Daoy (cell line): ENCODE measurements around the gene ACADM. TPM values are rescaled to one million over a fixed set of nuclear protein-coding genes. Genes with fewer than 3 reads are reported as not detected.
"Not testable (repeated sequence)": the region's sequence is repeated elsewhere in the genome, so short reads cannot be mapped to it uniquely, and the experiment has no call there.

Source experiments
- DNase-seq: peaks from one replicate; pipeline ENCODE4 v3.0.0-alpha.2; 2015; ENCODE audit warnings: low read depth
- total RNA-seq: library from RNA; depleted of rRNA; stranded (reverse); fragments of >200 nt; shearing (Covaris generic); gene quantifications from 2 replicates; pipeline ENCODE4 v1.2.3, GENCODE V29; 2014; rRNA removed

ACADM gene
- total RNA-seq = 117 and 149 TPM in 2 replicates

GRCh38 chr1:75724472-75725022 lies at the start of gene ACADM:
TSS of gene ACADM (plus strand) at chr1:75724709. CDS start at chr1:75724788, 79 bp downstream.
- peak; percentile 95 for DNase-seq

GRCh38 chr1:75677443-75677842 lies 47.1 kb upstream of the ACADM start:
- no peak for DNase-seq

- not testable (repeated sequence) for DNase-seq
Observed at GRCh38 chr1:75677964-75678363, 46.5 kb upstream of the ACADM start.

GRCh38 chr1:75690547-75690946 lies 34.0 kb upstream of the ACADM start:
- DNase-seq = no peak

- no peak for DNase-seq
Observed at GRCh38 chr1:75693551-75693950, 31.0 kb upstream of the ACADM start.

- DNase-seq = no peak
Observed at GRCh38 chr1:75696000-75696399, 28.5 kb upstream of the ACADM start.

- DNase-seq = no peak
Observed at GRCh38 chr1:75707191-75707590, 17.3 kb upstream of the ACADM start.

- DNase-seq = no peak
Observed at GRCh38 chr1:75708910-75709309, 15.6 kb upstream of the ACADM start.

GRCh38 chr1:75710832-75711231 lies 13.7 kb upstream of the ACADM start:
- DNase-seq = no peak

- no peak for DNase-seq
Observed at GRCh38 chr1:75711846-75712245, 12.7 kb upstream of the ACADM start.

GRCh38 chr1:75712306-75712705 lies 12.2 kb upstream of the ACADM start:
- DNase-seq = no peak

GRCh38 chr1:75719810-75720209 lies 4.7 kb upstream of the ACADM start:
- no peak for DNase-seq

GRCh38 chr1:75720325-75720724 lies 4.2 kb upstream of the ACADM start:
- DNase-seq = no peak

- no peak for DNase-seq
Observed at GRCh38 chr1:75720820-75721219, 3.7 kb upstream of the ACADM start.

GRCh38 chr1:75722246-75722645 lies 2.3 kb upstream of the ACADM start:
- not testable (repeated sequence) for DNase-seq

- DNase-seq = no peak
Observed at GRCh38 chr1:75722966-75723365, 1.5 kb upstream of the ACADM start.

GRCh38 chr1:75723989-75724471 lies 479 bp upstream of the ACADM start:
- DNase-seq = peak; percentile 94

- no peak for DNase-seq
Observed at GRCh38 chr1:75725266-75725665, 757 bp downstream of the ACADM start.

GRCh38 chr1:75725861-75726361 lies 1.4 kb downstream of the ACADM start:
- no peak for DNase-seq

- no peak for DNase-seq
Observed at GRCh38 chr1:75727571-75727970, 3.1 kb downstream of the ACADM start.

GRCh38 chr1:75730432-75730831 lies 5.9 kb downstream of the ACADM start:
- DNase-seq = no peak

- DNase-seq = no peak
Observed at GRCh38 chr1:75731881-75732280, 7.4 kb downstream of the ACADM start.

GRCh38 chr1:75732703-75733102 lies 8.2 kb downstream of the ACADM start:
- no peak for DNase-seq

GRCh38 chr1:75733661-75734060 lies 9.2 kb downstream of the ACADM start:
- no peak for DNase-seq
